Left lobe of liver (tissue), 2 donors: Measurements from ENCODE around the gene ST3GAL6. TPM values are rescaled to one million over a fixed set of nuclear protein-coding genes. Genes with fewer than 3 reads are reported as not detected.

Experiments used
- ATAC-seq: fragments of 200-7000 bp; cut with Tn5 transposase; one replicate; pipeline ENCODE4 v1.9.1; 2020; ENCODE audit warnings: mild to moderate bottlenecking, moderate library complexity
- DNase-seq: peaks from one replicate; pipeline ENCODE4 v3.0.0-alpha.2; 2020; ENCODE audit warnings: low spot score
- total RNA-seq: library from RNA; stranded (reverse); gene quantifications from one replicate; pipeline ENCODE4 v1.2.1, GENCODE V29; 2021
- donor health status: DM: no; HTN: no; CAD: no; lungs with moderate emphysema.
- donor health status: DM: no; HTN: yes; CAD: no.

ST3GAL6 gene
- total RNA-seq, 1 donor from 2014 or later = 41.8 TPM

GRCh38 chr3:98775459-98776139 lies 12.5 kb downstream of the ST3GAL6 start:
- DNase-seq (no peak), ATAC-seq (no peak)

- ATAC-seq = no peak
- no peak for DNase-seq
Observed at GRCh38 chr3:98776140-98776493, 13.0 kb downstream of the ST3GAL6 start.

GRCh38 chr3:98777286-98777685 lies 14.1 kb downstream of the ST3GAL6 start:
- DNase-seq = peak; percentile 83
- ATAC-seq = peak; percentile 93

- ATAC-seq (no peak), DNase-seq (no peak)
Observed at GRCh38 chr3:98777801-98778220, 14.7 kb downstream of the ST3GAL6 start.

GRCh38 chr3:98778383-98778782 lies 15.2 kb downstream of the ST3GAL6 start:
- no peak for ATAC-seq
- no peak for DNase-seq

- DNase-seq (no peak), ATAC-seq (no peak)
Observed at GRCh38 chr3:98778852-98779413, 15.8 kb downstream of the ST3GAL6 start.

GRCh38 chr3:98779541-98780335 lies 16.6 kb downstream of the ST3GAL6 start:
- no peak for ATAC-seq
- no peak for DNase-seq

GRCh38 chr3:98780343-98780742 lies 17.2 kb downstream of the ST3GAL6 start:
- DNase-seq (no peak), ATAC-seq (no peak)

GRCh38 chr3:98782824-98783500 lies 19.8 kb downstream of the ST3GAL6 start:
- no peak for ATAC-seq
- no peak for DNase-seq

GRCh38 chr3:98784042-98784441 lies 20.9 kb downstream of the ST3GAL6 start:
- ATAC-seq = peak; percentile 74

GRCh38 chr3:98784666-98785600 lies 21.8 kb downstream of the ST3GAL6 start:
- DNase-seq = no peak
- ATAC-seq = peak; percentile 16

More at GRCh38 chr3:98784042-98784441, 20.9 kb downstream of the ST3GAL6 start:
- DNase-seq = peak; percentile 87

- DNase-seq (peak; percentile 92), ATAC-seq (peak; percentile 74)
Observed at GRCh38 chr3:98786364-98787006, 23.3 kb downstream of the ST3GAL6 start.

- DNase-seq (no peak), ATAC-seq (no peak)
Observed at GRCh38 chr3:98787181-98787580, 24.0 kb downstream of the ST3GAL6 start.

- ATAC-seq = no peak
- DNase-seq = no peak
Observed at GRCh38 chr3:98788651-98789050, 25.5 kb downstream of the ST3GAL6 start.

GRCh38 chr3:98791341-98792325 lies 28.5 kb downstream of the ST3GAL6 start:
- DNase-seq (no peak), ATAC-seq (no peak)

- DNase-seq (no peak), ATAC-seq (no peak)
Observed at GRCh38 chr3:98793971-98794370, 30.8 kb downstream of the ST3GAL6 start.

- DNase-seq = no peak
- ATAC-seq = peak; percentile 87
Observed at GRCh38 chr3:98796334-98796733, 33.2 kb downstream of the ST3GAL6 start.

GRCh38 chr3:98797905-98798304 lies 34.8 kb downstream of the ST3GAL6 start:
- DNase-seq (no peak), ATAC-seq (no peak)

GRCh38 chr3:98798820-98799219 lies 35.7 kb downstream of the ST3GAL6 start:
- DNase-seq (no peak), ATAC-seq (peak; percentile 61)
